Hypothalamus (tissue), 51 donors: Measurements from ENCODE around the gene SLC7A11.
"Not testable (repeated sequence)": the region's sequence is repeated elsewhere in the genome, so short reads cannot be mapped to it uniquely, and the experiment has no call there.

Experiments used
- DNase-seq, 51 donors: peaks; one replicate each; lab custom pipeline; 2025; lab: John Stamatoyannopoulos, UW

SLC7A11 gene

GRCh38 chr4:138247643-138248042 lies 5.5 kb upstream of the SLC7A11 start:
- DNase-seq, result no peak

- DNase-seq, result no peak
Observed at GRCh38 chr4:138243369-138243768, 1.2 kb upstream of the SLC7A11 start.

- DNase-seq, result no peak
Observed at GRCh38 chr4:138242834-138243156, 646 bp upstream of the SLC7A11 start.

- DNase-seq, result peak in 12 of 51 donors; percentile 1 to 54 (median 6)
Observed at GRCh38 chr4:138241281-138242075, 671 bp downstream of the SLC7A11 start.

- DNase-seq, result no peak
Observed at GRCh38 chr4:138239491-138239890, 2.7 kb downstream of the SLC7A11 start.

GRCh38 chr4:138238521-138239292 lies 3.4 kb downstream of the SLC7A11 start:
- DNase-seq, result no peak

- DNase-seq, result not testable (repeated sequence)
Observed at GRCh38 chr4:138237132-138237531, 5.0 kb downstream of the SLC7A11 start.

- DNase-seq, result no peak
Observed at GRCh38 chr4:138236037-138236436, 6.1 kb downstream of the SLC7A11 start.

GRCh38 chr4:138235419-138235952 lies 6.7 kb downstream of the SLC7A11 start:
- no peak for DNase-seq

GRCh38 chr4:138234248-138234647 lies 7.9 kb downstream of the SLC7A11 start:
- DNase-seq, result no peak

GRCh38 chr4:138233313-138234034 lies 8.7 kb downstream of the SLC7A11 start:
- DNase-seq, result no peak

- DNase-seq, result no peak
Observed at GRCh38 chr4:138232364-138232763, 9.8 kb downstream of the SLC7A11 start.

- DNase-seq, result no peak
Observed at GRCh38 chr4:138230048-138230447, 12.1 kb downstream of the SLC7A11 start.

- DNase-seq, result no peak
Observed at GRCh38 chr4:138229160-138229559, 13.0 kb downstream of the SLC7A11 start.

GRCh38 chr4:138226351-138226750 lies 15.8 kb downstream of the SLC7A11 start:
- DNase-seq, result no peak

GRCh38 chr4:138225477-138225876 lies 16.7 kb downstream of the SLC7A11 start:
- DNase-seq, result no peak

- DNase-seq, result no peak
Observed at GRCh38 chr4:138224614-138225013, 17.5 kb downstream of the SLC7A11 start.

GRCh38 chr4:138223231-138223910 lies 18.8 kb downstream of the SLC7A11 start:
- DNase-seq, result no peak

- peak in 4 of 51 donors; percentile 3 to 14 (median 8) for DNase-seq
Observed at GRCh38 chr4:138222046-138222445, 20.1 kb downstream of the SLC7A11 start.

GRCh38 chr4:138218976-138219375 lies 23.2 kb downstream of the SLC7A11 start:
- DNase-seq, result no peak
